Caco-2 (cell line): Measurements from ENCODE around the gene CAMSAP1. TPM values are rescaled to one million over a fixed set of nuclear protein-coding genes. Genes with fewer than 3 reads are reported as not detected.

Experiments used
- BruUV-seq: library from RNA; stranded (reverse); fragments of 400-500 nt; replicated peaks from 2 replicates; lab custom pipeline; 2021; lab: Mats Ljungman, UMichigan
- CTCF ChIA-PET: fragments of 300-600 bp; sonication (Branson Sonifier 250); formaldehyde crosslinking; loops from one replicate; lab custom pipeline; 2022; ENCODE audit warnings: antibody characterized with exemption; lab: Charles Lee
- POLR2A ChIA-PET: fragments of 300-600 bp; sonication (Branson Sonifier 250); formaldehyde crosslinking; loops from one replicate; lab custom pipeline; 2022; ENCODE audit warnings: antibody characterized with exemption; lab: Charles Lee
- DNase-seq, 2 experiments: peaks; one replicate each; pipeline versions ENCODE4 v3.0.0 to v3.0.0-alpha.2; 2020 to 2022
- H3K27me3 ChIP-seq: replicated peaks from 2 replicates; pipeline ENCODE4 v1.6.0; 2011; ENCODE audit warnings: low read length; ENCODE audit not compliant: control insufficient read depth, insufficient read depth
- H3K36me3 ChIP-seq: 2 replicates; pipeline ENCODE4 v1.5.1; 2011; ENCODE audit warnings: low read length; ENCODE audit not compliant: control insufficient read depth, insufficient read depth
- H3K4me1 ChIP-seq: fragments of 250-450 bp; sonication (Bioruptor Pico); 2 replicates; pipeline ENCODE4 v1.5.1; 2020; ENCODE audit warnings: mild to moderate bottlenecking
- H3K4me3 ChIP-seq: 2 replicates; pipeline ENCODE4 v1.5.1; 2011; ENCODE audit warnings: low read depth, mild to moderate bottlenecking, control low read depth, low read length
- H3K9me3 ChIP-seq: fragments of 250-450 bp; sonication (Bioruptor Pico); 2 replicates; pipeline ENCODE4 v1.5.1; 2020; ENCODE audit warnings: mild to moderate bottlenecking, moderate library complexity
- H3K27ac Mint-ChIP-seq: one replicate; pipeline ENCODE4 v1.8.0; 2022; ENCODE audit warnings: mixed read lengths; ENCODE audit not compliant: unreplicated experiment
- H3K27me3 Mint-ChIP-seq: one replicate; pipeline ENCODE4 v1.8.0; 2022; ENCODE audit warnings: mixed read lengths; ENCODE audit not compliant: insufficient read depth, unreplicated experiment
- H3K36me3 Mint-ChIP-seq: one replicate; pipeline ENCODE4 v1.8.0; 2022; ENCODE audit warnings: mild to moderate bottlenecking, mixed read lengths; ENCODE audit not compliant: insufficient read depth, unreplicated experiment
- H3K4me1 Mint-ChIP-seq: one replicate; pipeline ENCODE4 v1.8.0; 2022; ENCODE audit warnings: low read depth, mixed read lengths; ENCODE audit not compliant: unreplicated experiment
- H3K4me3 Mint-ChIP-seq: one replicate; pipeline ENCODE4 v1.8.0; 2022; ENCODE audit warnings: mild to moderate bottlenecking, moderate library complexity, mixed read lengths; ENCODE audit not compliant: unreplicated experiment
- H3K9me3 Mint-ChIP-seq: one replicate; pipeline ENCODE4 v1.8.0; 2022; ENCODE audit warnings: mixed read lengths; ENCODE audit not compliant: unreplicated experiment
- intact Hi-C: fragments of 100-400 bp; cut with micrococcal nuclease; formaldehyde crosslinking; loops from one replicate; pipeline ENCODE4 v1.10.0; 2022; ENCODE audit not compliant: unreplicated experiment
- total RNA-seq: library from RNA; stranded (reverse); gene quantifications from 2 replicates; pipeline ENCODE4 v1.2.3, GENCODE V29; 2022
- TF ChIP-seq, protein P1 (sequence below), 2 experiments: fragments of 200-600 bp in 1 of 2; IDR thresholded peaks; 1 replicate in 1 of 2; 2 replicates in 1 of 2; pipeline versions ENCODE4 v1.5.1 to v1.8.0; 2011 to 2022; ENCODE audit warnings: antibody characterized with exemption in 1 of 2, control low read depth in 1 of 2, inconsistent platforms in 1 of 2, low read depth in 1 of 2, low read length in 1 of 2, mild to moderate bottlenecking in 1 of 2, moderate library complexity in 1 of 2; ENCODE audit not compliant: insufficient read depth in 1 of 2, severe bottlenecking in 1 of 2, unreplicated experiment in 1 of 2

CAMSAP1 gene
- total RNA-seq, 1 experiment from 2014 or later, result 31.3 TPM

DNA sequence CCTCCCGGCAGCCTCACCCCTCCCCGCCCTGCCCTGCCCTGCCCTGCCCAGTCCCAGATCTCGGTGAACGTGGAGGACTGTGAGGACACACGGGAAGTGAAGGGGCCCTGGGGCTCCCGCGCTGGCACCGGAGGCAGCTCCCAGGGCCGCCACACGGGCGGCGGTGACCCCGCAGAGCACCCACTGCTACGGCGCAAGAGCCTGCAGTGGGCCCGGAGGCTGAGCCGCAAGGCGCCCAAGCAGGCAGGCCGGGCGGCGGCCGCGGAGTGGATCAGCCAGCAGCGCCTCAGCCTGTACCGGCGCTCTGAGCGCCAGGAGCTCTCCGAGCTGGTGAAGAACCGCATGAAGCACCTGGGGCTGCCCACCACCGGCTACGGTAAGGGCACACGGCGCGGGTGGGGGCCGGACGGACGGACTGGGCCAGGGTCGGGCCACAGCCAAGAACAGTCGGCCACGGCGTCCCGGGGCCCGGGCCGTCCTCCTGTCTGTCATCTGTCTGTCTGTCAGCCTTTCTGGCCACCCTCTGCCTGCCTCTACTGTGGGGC, 121.1 kb downstream of the CAMSAP1 start:
- TF ChIP-seq, protein P1, sequence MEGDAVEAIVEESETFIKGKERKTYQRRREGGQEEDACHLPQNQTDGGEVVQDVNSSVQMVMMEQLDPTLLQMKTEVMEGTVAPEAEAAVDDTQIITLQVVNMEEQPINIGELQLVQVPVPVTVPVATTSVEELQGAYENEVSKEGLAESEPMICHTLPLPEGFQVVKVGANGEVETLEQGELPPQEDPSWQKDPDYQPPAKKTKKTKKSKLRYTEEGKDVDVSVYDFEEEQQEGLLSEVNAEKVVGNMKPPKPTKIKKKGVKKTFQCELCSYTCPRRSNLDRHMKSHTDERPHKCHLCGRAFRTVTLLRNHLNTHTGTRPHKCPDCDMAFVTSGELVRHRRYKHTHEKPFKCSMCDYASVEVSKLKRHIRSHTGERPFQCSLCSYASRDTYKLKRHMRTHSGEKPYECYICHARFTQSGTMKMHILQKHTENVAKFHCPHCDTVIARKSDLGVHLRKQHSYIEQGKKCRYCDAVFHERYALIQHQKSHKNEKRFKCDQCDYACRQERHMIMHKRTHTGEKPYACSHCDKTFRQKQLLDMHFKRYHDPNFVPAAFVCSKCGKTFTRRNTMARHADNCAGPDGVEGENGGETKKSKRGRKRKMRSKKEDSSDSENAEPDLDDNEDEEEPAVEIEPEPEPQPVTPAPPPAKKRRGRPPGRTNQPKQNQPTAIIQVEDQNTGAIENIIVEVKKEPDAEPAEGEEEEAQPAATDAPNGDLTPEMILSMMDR (IDR thresholded peaks at IDR 0.05; ENCODE audit: insufficient read depth in 1 of 2, low read depth in 1 of 2, low read length in 1 of 2, severe bottlenecking in 1 of 2, unreplicated experiment in 1 of 2), result no peak
- DNase-seq, result no peak
- intact Hi-C loops, result no loop called here
- Mint-ChIP-seq H3K9me3 (no peaks in the 10 kb centered on the region), H3K36me3 (no peaks in the 10 kb centered on the region), H3K27me3 (peaks cover 5% of the 10 kb centered on the region), H3K4me3 (no peak overlapping the region), H3K27ac (no peak overlapping the region), H3K4me1 (no peaks in the 10 kb centered on the region)
- POLR2A ChIA-PET, result interaction anchor here (0.6 to 0.7 kb wide), 2 partner anchors 189 to 298 kb away, joined by 3 read pairs; no protein-coding TSS in a partner anchor
- Histone ChIP-seq H3K27me3 (no peaks in the 10 kb centered on the region), H3K36me3 (no peaks in the 10 kb centered on the region), H3K9me3 (no peaks in the 10 kb centered on the region), H3K4me3 (no peak overlapping the region), H3K4me1 (peaks cover 8% of the 10 kb centered on the region; the same call in 1 of the 2 replicates)
- CTCF ChIA-PET, result interaction anchor here (1.4 kb wide), 1 partner anchor 11 kb away, joined by 3 read pairs; no protein-coding TSS in a partner anchor
- BruUV-seq, result no TSS peak

DNA sequence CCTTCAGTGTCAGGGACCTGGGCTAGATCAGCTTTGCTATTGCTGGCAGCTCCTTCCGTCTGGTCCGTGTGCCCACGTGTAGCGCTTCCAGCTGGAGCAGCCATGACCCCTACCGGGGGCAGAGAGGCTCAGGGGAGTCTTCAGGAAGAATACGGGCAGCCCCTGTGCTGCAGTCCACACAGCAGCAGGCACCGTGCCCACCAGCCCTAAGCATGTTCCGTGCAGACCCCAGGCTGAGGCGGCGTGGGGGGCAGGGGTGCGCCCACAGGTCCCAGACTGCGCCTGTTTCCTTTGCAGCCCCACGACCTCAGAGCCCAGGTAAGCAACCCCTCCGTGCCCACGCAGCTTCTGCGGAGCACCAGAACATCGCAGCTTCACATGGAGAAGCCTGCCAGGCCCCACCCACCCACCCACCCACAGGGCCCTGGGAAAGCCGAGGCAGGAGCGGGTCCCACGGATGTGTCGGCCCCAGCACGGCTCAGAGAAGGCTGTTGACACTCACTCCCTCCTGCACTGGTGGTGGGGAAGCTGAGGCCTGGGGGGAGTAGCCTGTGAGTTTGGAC, 122.3 kb downstream of the CAMSAP1 start:
- no peaks in the 10 kb centered on the region for H3K4me1 Mint-ChIP-seq
- H3K9me3 Mint-ChIP-seq, result no peaks in the 10 kb centered on the region
- CTCF ChIA-PET, result no interaction called here
- Histone ChIP-seq H3K9me3 (no peaks in the 10 kb centered on the region), H3K27me3 (no peaks in the 10 kb centered on the region), H3K36me3 (no peaks in the 10 kb centered on the region), H3K4me1 (peaks cover 8% of the 10 kb centered on the region; the same call in 1 of the 2 replicates), H3K4me3 (no peak overlapping the region)
- no peak overlapping the region for H3K4me3 Mint-ChIP-seq
- TF ChIP-seq, protein P1 (IDR thresholded peaks at IDR 0.05; ENCODE audit: insufficient read depth in 1 of 2, low read depth in 1 of 2, low read length in 1 of 2, severe bottlenecking in 1 of 2, unreplicated experiment in 1 of 2), result no peak
- DNase-seq, result no peak
- no peaks in the 10 kb centered on the region for H3K36me3 Mint-ChIP-seq
- H3K27ac Mint-ChIP-seq, result no peak overlapping the region
- no TSS peak for BruUV-seq
- H3K27me3 Mint-ChIP-seq, result peaks cover 8% of the 10 kb centered on the region
- intact Hi-C loops, result no loop called here
- POLR2A ChIA-PET, result no interaction called here

DNA sequence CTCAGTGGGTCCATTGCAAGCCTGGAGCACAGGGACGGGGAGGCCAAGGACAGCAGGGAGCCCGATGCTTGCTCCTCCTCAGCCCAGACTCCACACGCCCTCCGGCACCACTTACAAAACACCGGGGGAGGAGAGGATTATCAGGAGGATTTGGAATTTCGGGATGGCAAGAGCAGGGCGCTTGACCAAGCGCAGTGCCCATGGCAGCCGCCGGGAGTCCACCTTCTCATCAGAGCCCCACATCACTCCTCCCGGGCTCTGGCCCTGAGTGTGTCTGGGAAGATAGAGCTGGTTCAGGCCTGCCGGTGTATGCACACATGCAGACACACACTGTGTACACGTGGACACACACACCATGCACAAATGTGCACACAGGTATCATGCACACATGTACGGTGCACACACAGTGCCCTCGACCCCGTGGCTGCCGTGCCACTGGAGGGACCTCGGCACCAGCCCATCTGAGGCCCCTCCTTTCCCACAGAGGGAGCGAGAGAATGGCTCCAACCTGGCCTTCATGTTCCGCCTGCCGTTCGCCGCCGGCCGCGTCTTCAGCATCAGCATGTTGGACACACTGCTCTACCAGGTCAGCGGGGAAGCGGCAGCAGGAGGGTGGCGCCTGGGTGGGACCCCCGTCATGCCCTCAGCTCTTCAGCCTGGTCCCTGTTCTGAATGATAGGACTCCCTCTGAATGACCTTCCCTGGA, 123.7 kb downstream of the CAMSAP1 start:
- Mint-ChIP-seq H3K4me1 (no peaks in the 10 kb centered on the region), H3K36me3 (no peaks in the 10 kb centered on the region), H3K27ac (no peak overlapping the region), H3K9me3 (no peaks in the 10 kb centered on the region), H3K27me3 (peaks cover 8% of the 10 kb centered on the region), H3K4me3 (no peak overlapping the region)
- BruUV-seq, result no TSS peak
- intact Hi-C loops, result no loop called here
- H3K9me3 ChIP-seq, result no peaks in the 10 kb centered on the region
- POLR2A ChIA-PET, result no interaction called here
- H3K27me3 ChIP-seq, result no peaks in the 10 kb centered on the region
- H3K4me1 ChIP-seq, result peaks cover 5% of the 10 kb centered on the region; the same call in 1 of the 2 replicates
- DNase-seq, result no peak
- TF ChIP-seq, protein P1 (IDR thresholded peaks at IDR 0.05; ENCODE audit: insufficient read depth in 1 of 2, low read depth in 1 of 2, low read length in 1 of 2, severe bottlenecking in 1 of 2, unreplicated experiment in 1 of 2), result no peak
- no peaks in the 10 kb centered on the region for H3K36me3 ChIP-seq
- H3K4me3 ChIP-seq, result no peak overlapping the region
- CTCF ChIA-PET, result no interaction called here
